Forelimb muscle (tissue), 1 donor: ENCODE measurements around the gene SSH2. TPM values are rescaled to one million over a fixed set of nuclear protein-coding genes. Genes with fewer than 3 reads are reported as not detected.
"Not testable (repeated sequence)": the region's sequence is repeated elsewhere in the genome, so short reads cannot be mapped to it uniquely, and the experiment has no call there.

Source experiments
- DNase-seq: peaks from one replicate; pipeline ENCODE4 v3.0.0-alpha.2; 2013; ENCODE audit warnings: low read depth
- polyA plus RNA-seq: library from polyadenylated mRNA; unstranded; fragments of 120-200 nt; gene quantifications from one replicate; pipeline ENCODE4 v1.2.1, GENCODE V29; 2013; ENCODE audit not compliant: insufficient read length

The SSH2 gene
- polyA plus RNA-seq, 1 donor = 20.5 TPM

- no peak for DNase-seq
These were observed 220.0 kb downstream of the SSH2 start for GRCh38 chr17:29709866-29710519.

GRCh38 chr17:29707212-29707571 is 222.8 kb downstream of the SSH2 start:
- DNase-seq = no peak

- no peak for DNase-seq
These were observed 224.0 kb downstream of the SSH2 start for GRCh38 chr17:29706045-29706431.

GRCh38 chr17:29705386-29705785 is 224.6 kb downstream of the SSH2 start:
- no peak for DNase-seq

- no peak for DNase-seq
These were observed 230.7 kb downstream of the SSH2 start for GRCh38 chr17:29699283-29699682.

- no peak for DNase-seq
These were observed 231.2 kb downstream of the SSH2 start for GRCh38 chr17:29698837-29699236.

- no peak for DNase-seq
These were observed 231.8 kb downstream of the SSH2 start for GRCh38 chr17:29698019-29698777.

GRCh38 chr17:29697371-29697770 is 232.7 kb downstream of the SSH2 start:
- no peak for DNase-seq

- DNase-seq = no peak
These were observed 235.0 kb downstream of the SSH2 start for GRCh38 chr17:29694918-29695563.

GRCh38 chr17:29693751-29694150 is 236.3 kb downstream of the SSH2 start:
- DNase-seq = no peak

- no peak for DNase-seq
These were observed 242.4 kb downstream of the SSH2 start for GRCh38 chr17:29687596-29687995.

- no peak for DNase-seq
These were observed 242.9 kb downstream of the SSH2 start for GRCh38 chr17:29686993-29687590.

- no peak for DNase-seq
These were observed 246.5 kb downstream of the SSH2 start for GRCh38 chr17:29683481-29683880.

GRCh38 chr17:29682987-29683386 is 247.0 kb downstream of the SSH2 start:
- DNase-seq = no peak

GRCh38 chr17:29682054-29682453 is 248.0 kb downstream of the SSH2 start:
- no peak for DNase-seq

- DNase-seq = no peak
These were observed 252.2 kb downstream of the SSH2 start for GRCh38 chr17:29677824-29678223.

GRCh38 chr17:29677221-29677791 is 252.7 kb downstream of the SSH2 start:
- no peak for DNase-seq

- DNase-seq = not testable (repeated sequence)
These were observed 254.1 kb downstream of the SSH2 start for GRCh38 chr17:29675961-29676360.

GRCh38 chr17:29674281-29674680 is 255.7 kb downstream of the SSH2 start:
- no peak for DNase-seq

GRCh38 chr17:29671661-29672060 is 258.4 kb downstream of the SSH2 start:
- no peak for DNase-seq

GRCh38 chr17:29669266-29669665 is 260.8 kb downstream of the SSH2 start:
- no peak for DNase-seq

GRCh38 chr17:29667969-29668368 is 262.1 kb downstream of the SSH2 start:
- DNase-seq = no peak
